Omental fat pad (tissue), 4 donors: ENCODE data around the gene CT47C1. TPM values are rescaled to one million over a fixed set of nuclear protein-coding genes. Genes with fewer than 3 reads are reported as not detected.

Experiments
- total RNA-seq, 4 donors: library from RNA; depleted of rRNA; stranded (reverse); fragments of >200 nt; gene quantifications; one replicate each; pipeline ENCODE4 v1.1.0, GENCODE V29; 2016

CT47C1 gene
- total RNA-seq, 4 donors from 2014 or later: not detected

Other genes starting within 250 kb of the CT47C1 start
- gene ZCCHC12, start 249.2 kb upstream of the CT47C1 start, total RNA-seq: under 1 TPM in 2 of 4 donors, not detected in 2; 0.37 to 0.72 TPM
- gene LONRF3, start 98.4 kb upstream of the CT47C1 start, total RNA-seq: 10 to 100 TPM; 15.1 to 54.4 (median 27.3) TPM
- under 1 TPM in 1 of 4 donors, not detected in 3; 0.09 TPM for gene KIAA1210, start 54.8 kb downstream of the CT47C1 start, total RNA-seq
- 100 to 1,000 TPM; 130 to 296 (median 178) TPM for gene PGRMC1, start 163.3 kb downstream of the CT47C1 start, total RNA-seq